Hematopoietic multipotent progenitor cell treated with erythropoietin and hydrocortisone succinate and interleukin-3 and kit ligand, for 6 days (in vitro differentiated cells): Measurements from ENCODE around the gene C1QTNF3.
A peak's percentile ranks its signal among the peaks of the same experiment; 100 is the strongest.

ENCODE experiments used
- DNase-seq: peaks from one replicate; pipeline ENCODE4 v3.0.0-alpha.2; 2015

The C1QTNF3 gene

GRCh38 chr5:33992864-33993263 is 50.1 kb downstream of the C1QTNF3 start:
- DNase-seq = no peak

- DNase-seq = no peak
Observed at GRCh38 chr5:33985447-33985846, 57.6 kb downstream of the C1QTNF3 start.

GRCh38 chr5:33984671-33985124 is 58.3 kb downstream of the C1QTNF3 start, which contains the start of gene SLC45A2:
TSS of gene SLC45A2 (minus strand) at chr5:33984693. CDS start at chr5:33984583, 110 bp downstream.
- DNase-seq = no peak

GRCh38 chr5:33984178-33984577 is 58.8 kb downstream of the C1QTNF3 start:
- DNase-seq = no peak

- no peak for DNase-seq
Observed at GRCh38 chr5:33981408-33982162, 61.4 kb downstream of the C1QTNF3 start.

GRCh38 chr5:33980030-33980429 is 63.0 kb downstream of the C1QTNF3 start:
- no peak for DNase-seq

GRCh38 chr5:33978306-33978705 is 64.7 kb downstream of the C1QTNF3 start:
- no peak for DNase-seq

- no peak for DNase-seq
Observed at GRCh38 chr5:33976307-33976706, 66.7 kb downstream of the C1QTNF3 start.

- no peak for DNase-seq
Observed at GRCh38 chr5:33975852-33976251, 67.2 kb downstream of the C1QTNF3 start.

GRCh38 chr5:33973271-33973670 is 69.7 kb downstream of the C1QTNF3 start:
- DNase-seq = no peak

GRCh38 chr5:33969572-33970452 is 73.2 kb downstream of the C1QTNF3 start:
- DNase-seq = peak; percentile 59

GRCh38 chr5:33968211-33969005 is 74.6 kb downstream of the C1QTNF3 start:
- no peak for DNase-seq
